OCI-LY7 (cell line): ENCODE results near the gene ACBD3. TPM values are rescaled to one million over a fixed set of nuclear protein-coding genes. Genes with fewer than 3 reads are reported as not detected.

Experiments
- BruUV-seq: library from RNA; stranded (reverse); fragments of 400-500 nt; replicated peaks from 2 replicates; lab custom pipeline; 2021; lab: Mats Ljungman, UMichigan
- CTCF ChIA-PET: fragments of 300-600 bp; sonication (Branson Sonifier 250); formaldehyde crosslinking; loops from one replicate; lab custom pipeline; 2022; ENCODE audit warnings: antibody characterized with exemption; ENCODE audit not compliant: unreplicated experiment; lab: Charles Lee
- POLR2A ChIA-PET: fragments of 300-600 bp; sonication (Branson Sonifier 250); formaldehyde crosslinking; loops from one replicate; lab custom pipeline; 2022; ENCODE audit warnings: antibody characterized with exemption; lab: Charles Lee
- DNase-seq: peaks from one replicate; pipeline ENCODE4 v3.0.0-alpha.2; 2015; ENCODE audit warnings: low spot score
- H2AFZ ChIP-seq: fragments of 200-600 bp; sonication (generic), shearing (Covaris generic); 2 replicates; pipeline ENCODE4 v1.6.1; 2014; ENCODE audit warnings: mild to moderate bottlenecking, antibody characterized with exemption, low read length, moderate library complexity
- H3K27ac ChIP-seq: fragments of 200-600 bp; sonication (generic); 2 replicates; pipeline ENCODE4 v1.5.1; 2014; ENCODE audit warnings: mixed run types, low read depth, mild to moderate bottlenecking, moderate library complexity, low read length, inconsistent platforms; ENCODE audit not compliant: poor library complexity, severe bottlenecking
- H3K36me3 ChIP-seq: fragments of 200-600 bp; sonication (generic); 2 replicates; pipeline ENCODE4 v1.6.1; 2014; ENCODE audit warnings: mild to moderate bottlenecking, antibody characterized with exemption, low read length, moderate library complexity, mixed read lengths; ENCODE audit not compliant: insufficient read depth
- H3K4me1 ChIP-seq: fragments of 200-600 bp; sonication (generic); 2 replicates; pipeline ENCODE4 v1.5.1; 2014; ENCODE audit warnings: mild to moderate bottlenecking, low read length; ENCODE audit not compliant: insufficient read depth, poor library complexity, severe bottlenecking
- H3K4me2 ChIP-seq: fragments of 200-600 bp; sonication (generic); 2 replicates; pipeline ENCODE4 v1.6.1; 2014; ENCODE audit warnings: mild to moderate bottlenecking, low read length
- H3K4me3 ChIP-seq: fragments of 200-600 bp; sonication (generic); 2 replicates; pipeline ENCODE4 v1.5.1; 2014; ENCODE audit warnings: mild to moderate bottlenecking, low read depth, low read length; ENCODE audit not compliant: poor library complexity, severe bottlenecking
- H3K79me2 ChIP-seq: fragments of 200-600 bp; sonication (generic); 2 replicates; pipeline ENCODE4 v1.6.1; 2016; ENCODE audit warnings: low read depth, mild to moderate bottlenecking, low read length, moderate library complexity, mixed read lengths; ENCODE audit not compliant: insufficient read depth
- H3K9me2 ChIP-seq: fragments of 200-600 bp; sonication (generic); 2 replicates; pipeline ENCODE4 v1.6.1; 2016; ENCODE audit warnings: mild to moderate bottlenecking, low read length, mixed read lengths; ENCODE audit not compliant: insufficient read depth
- H3K9me3 ChIP-seq: fragments of 200-600 bp; sonication (generic); 2 replicates; pipeline ENCODE4 v1.6.1; 2014; ENCODE audit warnings: mild to moderate bottlenecking, mixed run types, low read length, mixed read lengths
- H4K20me1 ChIP-seq: fragments of 200-600 bp; sonication (generic); 2 replicates; pipeline ENCODE4 v1.6.1; 2014; ENCODE audit warnings: mild to moderate bottlenecking, antibody characterized with exemption, low read length, moderate library complexity, mixed read lengths; ENCODE audit not compliant: insufficient read depth
- CTCF ChIP-seq: fragments of 200-600 bp; sonication (generic); conservative IDR thresholded peaks from 2 replicates; pipeline ENCODE4 v1.5.1; 2014; ENCODE audit warnings: mild to moderate bottlenecking, antibody characterized with exemption, low read length, moderate library complexity, mixed read lengths
- EZH2phosphoT487 ChIP-seq: fragments of 200-600 bp; sonication (generic); IDR thresholded peaks from 2 replicates; pipeline ENCODE4 v1.6.1; 2018; ENCODE audit warnings: low read depth, borderline replicate concordance, mild to moderate bottlenecking, mixed run types, antibody characterized with exemption, low read length, moderate library complexity, mixed read lengths
- intact Hi-C: fragments of 100-400 bp; cut with micrococcal nuclease; formaldehyde crosslinking; loops from one replicate; pipeline ENCODE4 v1.10.0; 2022; ENCODE audit not compliant: unreplicated experiment
- total RNA-seq, 2 experiments: library from RNA; depleted of rRNA in 1 of 2; stranded (reverse); fragments of >200 nt in 1 of 2; shearing (Covaris generic) in 1 of 2; gene quantifications; 2 replicates each; pipeline ENCODE4 v1.2.3, GENCODE V29; 2014 to 2022

The ACBD3 gene
- total RNA-seq, 2 experiments from 2014 or later, result 30.3 to 51.7 TPM

DNA sequence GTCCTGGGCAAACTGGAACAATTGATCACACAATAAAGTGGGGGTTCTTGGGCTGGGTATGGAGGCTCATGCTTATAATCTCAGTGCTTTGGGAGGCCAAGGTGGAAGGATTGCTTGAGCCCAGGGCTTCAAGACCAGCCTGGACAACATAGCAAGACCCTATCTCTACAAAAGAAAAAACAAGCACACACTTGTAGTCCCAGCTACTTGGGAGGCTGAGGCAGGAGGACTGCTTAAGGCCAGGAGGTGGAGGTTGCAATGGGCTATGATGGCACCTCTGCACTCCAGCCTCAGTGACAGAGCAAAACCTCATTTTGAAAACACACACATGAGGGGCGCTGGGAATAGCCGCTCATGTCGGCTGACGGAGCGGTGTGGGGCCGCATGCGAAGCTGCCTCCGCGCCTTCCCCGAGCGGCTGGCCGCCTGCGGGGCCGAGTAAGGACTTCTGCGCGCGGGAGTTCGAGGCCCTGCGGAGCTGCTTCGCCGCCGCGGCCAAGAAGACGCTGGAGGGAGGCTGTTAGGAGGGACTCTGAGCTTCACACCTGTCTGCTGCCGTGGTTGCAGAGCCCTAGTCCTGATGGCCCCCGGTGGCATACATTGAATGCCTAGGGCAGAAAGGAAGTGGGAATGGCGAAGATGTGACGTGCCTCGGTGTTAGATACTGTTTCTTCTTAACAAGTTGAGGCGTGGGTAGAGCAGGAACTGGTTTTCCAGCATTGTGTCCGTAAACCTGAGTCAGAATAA is 59.5 kb downstream of the ACBD3 start:
- peak; percentile 82 for DNase-seq
- Histone ChIP-seq H3K4me3 (peak overlapping the region; percentile 56), H4K20me1 (no peaks in the 10 kb centered on the region), H3K4me1 (peaks cover 65% of the 10 kb centered on the region), H2AFZ (peak overlapping the region; percentile 43; the same call in 1 of the 2 replicates), H3K9me3 (no peaks in the 10 kb centered on the region), H3K9me2 (no peaks in the 10 kb centered on the region), H3K27ac (peak overlapping the region; percentile 94), H3K79me2 (no peaks in the 10 kb centered on the region), H3K36me3 (no peaks in the 10 kb centered on the region), H3K4me2 (peak overlapping the region; percentile 68)
- intact Hi-C loops, result loop anchor here (1.0 kb wide), 1 partner anchor 243 kb away; no protein-coding TSS in a partner anchor
- TF ChIP-seq CTCF (no peak), EZH2phosphoT487 (no peak)
- POLR2A ChIA-PET, result interaction anchor here (0.6 to 5.8 kb wide), 13 partner anchors 22 to 281 kb away, joined by 3 to 33 read pairs (median 7); partner anchors contain the start of gene PARP1
- no TSS peak for BruUV-seq
- CTCF ChIA-PET, result interaction anchor here (2.5 kb wide), 1 partner anchor 71 kb away, joined by 44 read pairs; no protein-coding TSS in a partner anchor

DNA sequence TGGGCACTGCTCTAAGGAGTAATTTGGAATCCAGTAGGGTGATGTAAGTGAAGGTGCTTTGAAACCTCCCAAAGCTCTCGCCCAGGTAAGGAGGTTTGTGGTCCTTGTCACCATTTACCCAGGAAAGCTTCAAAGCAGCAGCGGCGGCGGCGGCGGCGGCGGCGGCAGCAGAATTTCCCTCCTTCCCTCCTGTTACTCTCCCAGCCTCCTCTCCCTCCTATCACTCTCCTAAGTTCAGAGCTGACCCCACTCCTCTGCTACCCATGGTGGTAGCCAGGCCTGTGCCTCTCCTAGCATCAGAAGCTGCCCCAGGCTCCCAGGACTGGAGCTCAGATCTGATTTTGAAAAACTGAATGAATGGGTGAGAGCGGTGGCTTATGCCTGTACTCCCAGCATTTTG is 60.7 kb downstream of the ACBD3 start:
- Histone ChIP-seq H2AFZ (peak overlapping the region; percentile 78; the same call in 1 of the 2 replicates), H3K27ac (peak overlapping the region; percentile 94), H3K9me3 (no peaks in the 10 kb centered on the region), H3K4me1 (peaks cover 65% of the 10 kb centered on the region), H4K20me1 (no peaks in the 10 kb centered on the region), H3K36me3 (no peaks in the 10 kb centered on the region), H3K4me2 (peak overlapping the region; percentile 93), H3K79me2 (no peaks in the 10 kb centered on the region), H3K4me3 (no peak overlapping the region), H3K9me2 (no peaks in the 10 kb centered on the region)
- CTCF ChIA-PET, result interaction anchor here (0.6 to 2.5 kb wide), 20 partner anchors 14 to 283 kb away, joined by 3 to 44 read pairs (median 6); no protein-coding TSS in a partner anchor
- intact Hi-C loops, result loop anchor here (1.0 kb wide), 6 partner anchors 56 to 421 kb away; partner anchors contain the start of gene ACBD3
- no TSS peak for BruUV-seq
- POLR2A ChIA-PET, result interaction anchor here (0.7 to 5.8 kb wide), 33 partner anchors 14 to 319 kb away, joined by 3 to 50 read pairs (median 5); partner anchors contain the start of genes LIN9 and PARP1
- TF ChIP-seq EZH2phosphoT487 (no peak), CTCF (no peak)
- DNase-seq, result no peak
